Common myeloid progenitor, CD34-positive (primary cell): Measurements from ENCODE around the gene KRTAP4-5. TPM values are rescaled to one million over a fixed set of nuclear protein-coding genes. Genes with fewer than 3 reads are reported as not detected.
"Not testable (repeated sequence)": the region's sequence is repeated elsewhere in the genome, so short reads cannot be mapped to it uniquely, and the experiment has no call there.

Source experiments
- CTCF ChIA-PET: fragments of 350-600 bp; sonication (Branson Sonifier 250); formaldehyde crosslinking; loops from one replicate; lab custom pipeline; 2021; ENCODE audit warnings: antibody characterized with exemption; lab: Charles Lee
- POLR2A ChIA-PET: fragments of 350-600 bp; sonication (Branson Sonifier 250); formaldehyde crosslinking; loops from one replicate; lab custom pipeline; 2021; ENCODE audit warnings: antibody characterized with exemption; lab: Charles Lee
- DNase-seq, 3 donors: peaks; one replicate each; pipeline versions ENCODE4 v3.0.0 to v3.0.0-alpha.2; 2013
- H3K27ac ChIP-seq, 2 experiments: 1 replicate in 1 of 2; 2 replicates in 1 of 2; pipeline ENCODE4 v1.7.0; 2013; ENCODE audit warnings: inconsistent platforms in 2 of 2, low read length in 2 of 2, mild to moderate bottlenecking in 2 of 2, low read depth in 1 of 2, moderate library complexity in 1 of 2; ENCODE audit not compliant: severe bottlenecking in 2 of 2, insufficient read depth in 1 of 2, poor library complexity in 1 of 2
- H3K27me3 ChIP-seq, 5 experiments: replicated peaks in 2 of 5; 1 replicate in 3 of 5; 2 replicates in 2 of 5; pipeline versions ENCODE4 v1.6.1 to v1.7.0; 2013; ENCODE audit warnings: low read length in 4 of 5, mild to moderate bottlenecking in 2 of 5, moderate library complexity in 2 of 5, inconsistent platforms in 1 of 5; ENCODE audit not compliant: insufficient read depth in 5 of 5, control insufficient read depth in 4 of 5
- H3K36me3 ChIP-seq, 4 experiments: 1 replicate in 2 of 4; 2 replicates in 2 of 4; pipeline versions ENCODE4 v1.6.1 to v1.7.0; 2013; ENCODE audit warnings: low read length in 3 of 4, control low read depth in 1 of 4, mild to moderate bottlenecking in 1 of 4; ENCODE audit not compliant: control insufficient read depth in 4 of 4, insufficient read depth in 4 of 4
- H3K4me1 ChIP-seq, 4 experiments: 1 replicate in 3 of 4; 2 replicates in 1 of 4; pipeline versions ENCODE4 v1.6.1 to v1.7.1; 2013; ENCODE audit warnings: low read length in 3 of 4, mild to moderate bottlenecking in 3 of 4, control low read depth in 1 of 4, inconsistent platforms in 1 of 4, moderate library complexity in 1 of 4; ENCODE audit not compliant: control insufficient read depth in 4 of 4, insufficient read depth in 4 of 4; ENCODE audit errors: control extremely low read depth in 1 of 4
- H3K4me3 ChIP-seq, 7 experiments: 1 replicate in 4 of 7; 2 replicates in 3 of 7; pipeline versions ENCODE4 v1.5.1 to v1.7.0; 2013; ENCODE audit warnings: mild to moderate bottlenecking in 7 of 7, low read length in 6 of 7, moderate library complexity in 6 of 7, inconsistent platforms in 2 of 7, low read depth in 2 of 7, control low read depth in 1 of 7; ENCODE audit not compliant: insufficient read depth in 4 of 7, control insufficient read depth in 1 of 7; ENCODE audit errors: extremely low read depth in 1 of 7
- H3K9me3 ChIP-seq, 5 experiments: 1 replicate in 4 of 5; 2 replicates in 1 of 5; pipeline versions ENCODE4 v1.6.1 to v1.7.1; 2013; ENCODE audit warnings: low read length in 4 of 5, mild to moderate bottlenecking in 2 of 5, inconsistent platforms in 1 of 5, low read depth in 1 of 5, moderate library complexity in 1 of 5; ENCODE audit not compliant: control insufficient read depth in 4 of 5, insufficient read depth in 2 of 5; ENCODE audit errors: control extremely low read depth in 1 of 5
- WGBS: methylation state at CpG from one replicate; pipeline ENCODE4 v1.1.5; 2013; ENCODE audit not compliant: insufficient coverage; 5-methylcytosine and 5-hydroxymethylcytosine counted together
- polyA plus RNA-seq: library from polyadenylated mRNA; unstranded; fragments of 120-200 nt; gene quantifications from one replicate; pipeline ENCODE4 v1.2.1, GENCODE V29; 2013

The KRTAP4-5 gene
- polyA plus RNA-seq, result not detected

GRCh38 chr17:41149652-41149985 is at the start of gene KRTAP4-5:
Gene KRTAP4-5 (minus strand): TSS chr17:41149825. CDS start chr17:41149767, 58 bp downstream.
- no peak for DNase-seq
- ChIA-PET POLR2A (no interaction called here), CTCF (no interaction called here)
- WGBS, result 50% methylated on average over 2 of the region's 2 CpGs
- Histone ChIP-seq H3K4me3 (no peak within 1 kb of the TSS), H3K4me1 (peaks cover 0 to 8% (median 0%) of the 10 kb centered on the region in 4 experiments), H3K27me3 (peaks cover 0 to 3% (median 0%) of the 10 kb centered on the region in 5 experiments), H3K36me3 (no peaks in the 10 kb centered on the region), H3K9me3 (peaks cover 0 to 3% (median 0%) of the 10 kb centered on the region in 5 experiments), H3K27ac (no peak within 1 kb of the TSS)

- no peaks in the 10 kb centered on the region for H3K27me3 ChIP-seq
- WGBS, result no CpG with 5 or more reads among the region's 1 CpG
- H3K4me3 ChIP-seq, result no peak overlapping the region
- ChIA-PET CTCF (no interaction called here), POLR2A (no interaction called here)
- H3K9me3 ChIP-seq, result peaks cover 0 to 2% (median 0%) of the 10 kb centered on the region in 5 experiments
- H3K36me3 ChIP-seq, result no peaks in the 10 kb centered on the region
- no peaks in the 10 kb centered on the region for H3K4me1 ChIP-seq
- no peak overlapping the region for H3K27ac ChIP-seq
- DNase-seq, result no peak
Measured at GRCh38 chr17:41196068-41196467, 46.4 kb upstream of the KRTAP4-5 start.

GRCh38 chr17:41190328-41190727 is 40.7 kb upstream of the KRTAP4-5 start:
- no peak overlapping the region for H3K4me3 ChIP-seq
- H3K4me1 ChIP-seq, result no peaks in the 10 kb centered on the region
- H3K27me3 ChIP-seq, result peaks cover 0 to 4% (median 2%) of the 10 kb centered on the region in 5 experiments
- ChIA-PET POLR2A (no interaction called here), CTCF (no interaction called here)
- WGBS, result 76% methylated on average over 3 of the region's 3 CpGs
- H3K27ac ChIP-seq, result no peak overlapping the region
- H3K36me3 ChIP-seq, result no peaks in the 10 kb centered on the region
- no peak for DNase-seq
- H3K9me3 ChIP-seq, result no peaks in the 10 kb centered on the region

- H3K9me3 ChIP-seq, CTCF ChIA-PET, H3K27ac ChIP-seq, POLR2A ChIA-PET, H3K4me1 ChIP-seq, H3K36me3 ChIP-seq, H3K27me3 ChIP-seq, DNase-seq, H3K4me3 ChIP-seq: not testable (repeated sequence)
- 89% methylated on average over 1 of the region's 1 CpG for WGBS
Measured at GRCh38 chr17:41189837-41190318, 40.3 kb upstream of the KRTAP4-5 start, which contains the start of gene KRTAP9-1. Gene KRTAP9-1 (plus strand): TSS chr17:41189887. CDS start chr17:41189887, 0 bp downstream.

GRCh38 chr17:41186872-41187271 is 37.2 kb upstream of the KRTAP4-5 start:
- Histone ChIP-seq H3K36me3 (no peaks in the 10 kb centered on the region), H3K4me3 (no peak overlapping the region), H3K9me3 (no peaks in the 10 kb centered on the region), H3K27ac (no peak overlapping the region), H3K27me3 (peaks cover 0 to 4% (median 2%) of the 10 kb centered on the region in 5 experiments), H3K4me1 (no peaks in the 10 kb centered on the region)
- ChIA-PET POLR2A (no interaction called here), CTCF (no interaction called here)
- WGBS, result 100% methylated on average over 2 of the region's 2 CpGs
- DNase-seq, result no peak

- CTCF ChIA-PET, result interaction anchor here (1.4 kb wide), 1 partner anchor 15 kb away, joined by 3 read pairs; no protein-coding TSS in a partner anchor
- POLR2A ChIA-PET, result no interaction called here
- DNase-seq, result no peak
- no peak overlapping the region for H3K27ac ChIP-seq
- WGBS, result no CpG with 5 or more reads among the region's 1 CpG
- H3K36me3 ChIP-seq, result no peaks in the 10 kb centered on the region
- H3K9me3 ChIP-seq, result no peaks in the 10 kb centered on the region
- no peaks in the 10 kb centered on the region for H3K4me1 ChIP-seq
- no peak overlapping the region for H3K4me3 ChIP-seq
- peaks cover 0 to 2% (median 0%) of the 10 kb centered on the region in 5 experiments for H3K27me3 ChIP-seq
Measured at GRCh38 chr17:41185001-41185400, 35.4 kb upstream of the KRTAP4-5 start.

GRCh38 chr17:41184480-41184961 is 34.9 kb upstream of the KRTAP4-5 start, which contains the start of gene KRTAP4-1:
Gene KRTAP4-1 (minus strand): TSS chr17:41184911. CDS start chr17:41184854, 57 bp downstream.
- Histone ChIP-seq H3K36me3 (no peaks in the 10 kb centered on the region), H3K4me3 (no peak within 1 kb of the TSS), H3K9me3 (no peaks in the 10 kb centered on the region), H3K27ac (no peak within 1 kb of the TSS), H3K27me3 (peaks cover 0 to 2% (median 0%) of the 10 kb centered on the region in 5 experiments), H3K4me1 (no peaks in the 10 kb centered on the region)
- ChIA-PET POLR2A (no interaction called here), CTCF (interaction anchor here (1.4 kb wide), 1 partner anchor 15 kb away, joined by 3 read pairs; no protein-coding TSS in a partner anchor)
- WGBS, result 96% methylated on average over 7 of the region's 9 CpGs
- no peak for DNase-seq
